ENCODE results near the gene PTPRH.

DNA sequence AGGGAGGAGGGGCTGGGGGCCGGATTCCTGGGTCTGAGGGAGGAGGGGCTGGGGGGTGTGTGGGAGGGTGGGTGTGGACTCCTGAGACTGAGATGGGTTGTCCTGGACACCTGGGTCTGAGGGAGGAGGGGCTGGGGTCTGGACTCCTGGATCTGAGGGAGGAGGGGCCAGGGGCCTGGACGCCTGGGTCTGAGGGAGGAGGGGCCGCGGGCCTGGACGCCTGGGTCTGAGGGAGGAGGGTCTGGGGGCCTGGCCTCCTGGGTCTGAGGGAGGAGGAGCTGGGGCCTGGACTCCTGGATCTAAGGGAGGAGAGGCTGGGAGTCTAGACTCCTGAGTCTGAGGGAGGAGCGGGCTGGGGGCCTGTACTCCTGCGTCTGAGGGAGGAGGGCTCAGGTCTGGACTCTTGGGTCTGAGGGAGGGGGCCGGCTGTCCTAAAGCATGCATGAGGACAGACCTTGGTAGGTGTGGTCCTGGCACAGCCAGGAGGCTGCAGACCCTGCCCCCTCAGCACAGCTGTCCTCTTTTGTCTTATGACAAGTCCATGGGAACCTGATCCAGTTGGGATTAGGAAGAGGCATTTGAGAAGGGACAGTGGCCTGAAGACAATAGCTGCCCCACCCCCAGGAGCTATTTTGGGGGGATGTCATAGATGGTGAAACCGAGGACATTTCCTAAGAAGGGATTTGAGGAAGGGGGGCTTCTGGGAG, 61.6 kb downstream of the PTPRH start:
- TF ChIP-seq, protein P1, sequence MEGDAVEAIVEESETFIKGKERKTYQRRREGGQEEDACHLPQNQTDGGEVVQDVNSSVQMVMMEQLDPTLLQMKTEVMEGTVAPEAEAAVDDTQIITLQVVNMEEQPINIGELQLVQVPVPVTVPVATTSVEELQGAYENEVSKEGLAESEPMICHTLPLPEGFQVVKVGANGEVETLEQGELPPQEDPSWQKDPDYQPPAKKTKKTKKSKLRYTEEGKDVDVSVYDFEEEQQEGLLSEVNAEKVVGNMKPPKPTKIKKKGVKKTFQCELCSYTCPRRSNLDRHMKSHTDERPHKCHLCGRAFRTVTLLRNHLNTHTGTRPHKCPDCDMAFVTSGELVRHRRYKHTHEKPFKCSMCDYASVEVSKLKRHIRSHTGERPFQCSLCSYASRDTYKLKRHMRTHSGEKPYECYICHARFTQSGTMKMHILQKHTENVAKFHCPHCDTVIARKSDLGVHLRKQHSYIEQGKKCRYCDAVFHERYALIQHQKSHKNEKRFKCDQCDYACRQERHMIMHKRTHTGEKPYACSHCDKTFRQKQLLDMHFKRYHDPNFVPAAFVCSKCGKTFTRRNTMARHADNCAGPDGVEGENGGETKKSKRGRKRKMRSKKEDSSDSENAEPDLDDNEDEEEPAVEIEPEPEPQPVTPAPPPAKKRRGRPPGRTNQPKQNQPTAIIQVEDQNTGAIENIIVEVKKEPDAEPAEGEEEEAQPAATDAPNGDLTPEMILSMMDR (conservative IDR thresholded peaks at IDR 0.05): no peak
- TF ChIP-seq ZFX (IDR thresholded peaks at IDR 0.05): no peak

Data from C4-2B (cell line).